Neural progenitor cell (in vitro differentiated cells): Measurements from ENCODE around the gene BEAN1.

Source experiments
- EZH2 ChIP-seq: fragments of 200-600 bp; sonication (generic); IDR thresholded peaks from 2 replicates; pipeline ENCODE4 v1.6.1; 2017; ENCODE audit warnings: antibody characterized with exemption, mild to moderate bottlenecking, moderate library complexity
- TF ChIP-seq, protein P1 (sequence below): fragments of 200-600 bp; sonication (generic); IDR thresholded peaks from 2 replicates; pipeline ENCODE4 v1.5.1; 2017; ENCODE audit warnings: antibody characterized with exemption, mild to moderate bottlenecking

DNA sequence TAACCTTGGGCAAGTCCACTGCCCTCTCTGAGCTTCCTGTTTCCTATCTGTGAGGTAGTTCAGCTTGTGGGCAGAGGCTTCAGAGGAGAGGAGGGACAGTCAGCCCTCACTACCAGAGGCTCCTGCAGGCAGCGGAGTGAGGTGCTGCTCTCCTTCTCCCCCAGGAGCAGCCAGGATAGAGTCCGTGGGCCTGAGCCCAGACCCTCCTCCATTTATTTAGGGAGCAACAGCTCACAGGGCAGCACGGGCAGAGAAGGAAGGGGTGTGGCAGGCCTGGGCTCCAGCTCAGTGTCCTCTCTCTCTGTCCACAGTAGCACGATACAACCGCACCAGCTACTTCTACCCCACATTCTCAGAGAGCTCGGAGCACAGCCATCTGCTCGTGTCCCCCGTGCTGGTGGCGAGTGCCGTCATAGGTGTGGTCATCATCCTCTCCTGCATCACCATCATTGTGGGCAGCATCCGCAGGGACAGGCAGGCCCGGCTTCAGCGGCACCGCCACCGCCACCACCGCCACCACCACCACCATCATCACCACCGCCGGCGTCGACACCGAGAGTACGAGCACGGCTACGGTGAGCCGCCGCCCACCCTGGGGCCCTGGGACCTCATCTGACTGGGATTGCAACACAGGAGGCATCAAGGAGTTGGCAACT is 42.3 kb downstream of the BEAN1 start:
- TF ChIP-seq EZH2: no peak
- TF ChIP-seq, protein P1, sequence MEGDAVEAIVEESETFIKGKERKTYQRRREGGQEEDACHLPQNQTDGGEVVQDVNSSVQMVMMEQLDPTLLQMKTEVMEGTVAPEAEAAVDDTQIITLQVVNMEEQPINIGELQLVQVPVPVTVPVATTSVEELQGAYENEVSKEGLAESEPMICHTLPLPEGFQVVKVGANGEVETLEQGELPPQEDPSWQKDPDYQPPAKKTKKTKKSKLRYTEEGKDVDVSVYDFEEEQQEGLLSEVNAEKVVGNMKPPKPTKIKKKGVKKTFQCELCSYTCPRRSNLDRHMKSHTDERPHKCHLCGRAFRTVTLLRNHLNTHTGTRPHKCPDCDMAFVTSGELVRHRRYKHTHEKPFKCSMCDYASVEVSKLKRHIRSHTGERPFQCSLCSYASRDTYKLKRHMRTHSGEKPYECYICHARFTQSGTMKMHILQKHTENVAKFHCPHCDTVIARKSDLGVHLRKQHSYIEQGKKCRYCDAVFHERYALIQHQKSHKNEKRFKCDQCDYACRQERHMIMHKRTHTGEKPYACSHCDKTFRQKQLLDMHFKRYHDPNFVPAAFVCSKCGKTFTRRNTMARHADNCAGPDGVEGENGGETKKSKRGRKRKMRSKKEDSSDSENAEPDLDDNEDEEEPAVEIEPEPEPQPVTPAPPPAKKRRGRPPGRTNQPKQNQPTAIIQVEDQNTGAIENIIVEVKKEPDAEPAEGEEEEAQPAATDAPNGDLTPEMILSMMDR: no peak
